Fibroblast of lung (primary cell): Measurements from ENCODE around the gene REXO5. TPM values are rescaled to one million over a fixed set of nuclear protein-coding genes. Genes with fewer than 3 reads are reported as not detected.

Experiments
- DNase-seq, 2 donors: peaks; one replicate each; pipeline versions ENCODE4 v3.0.0 to v3.0.0-alpha.2; 2010; ENCODE audit warnings: low read depth in 2 of 2
- H2AFZ ChIP-seq: 2 replicates; pipeline ENCODE4 v1.5.1; 2012; ENCODE audit warnings: low read length, control low read depth, inconsistent platforms
- H3K27ac ChIP-seq: 2 replicates; pipeline ENCODE4 v1.5.1; 2011; ENCODE audit warnings: low read length, control low read depth; ENCODE audit not compliant: insufficient read depth
- H3K27me3 ChIP-seq: 2 replicates; pipeline ENCODE4 v1.5.1; 2011; ENCODE audit warnings: mild to moderate bottlenecking, low read length; ENCODE audit not compliant: control insufficient read depth, insufficient read depth
- H3K36me3 ChIP-seq: 2 replicates; pipeline ENCODE4 v1.5.1; 2011; ENCODE audit warnings: low read length; ENCODE audit not compliant: control insufficient read depth, insufficient read depth
- H3K4me1 ChIP-seq: 2 replicates; pipeline ENCODE4 v1.5.1; 2011; ENCODE audit warnings: low read length; ENCODE audit not compliant: control insufficient read depth, insufficient read depth; ENCODE audit errors: extremely low read depth
- H3K4me2 ChIP-seq: 2 replicates; pipeline ENCODE4 v1.5.1; 2011; ENCODE audit warnings: low read length, control low read depth; ENCODE audit not compliant: insufficient read depth; ENCODE audit errors: extremely low read depth
- H3K4me3 ChIP-seq, 4 experiments: fragments of 200-600 bp in 1 of 4; sonication (generic) in 1 of 4; replicated peaks in 1 of 4; 2 replicates each; pipeline ENCODE4 v1.5.1; 2011 to 2016; ENCODE audit warnings: low read length in 4 of 4, low read depth in 3 of 4, mild to moderate bottlenecking in 3 of 4, control low read depth in 2 of 4, inconsistent platforms in 1 of 4, mixed read lengths in 1 of 4; ENCODE audit not compliant: insufficient read depth in 1 of 4; ENCODE audit errors: control extremely low read depth in 1 of 4
- H3K79me2 ChIP-seq: 2 replicates; pipeline ENCODE4 v1.5.1; 2012; ENCODE audit warnings: mild to moderate bottlenecking, low read length, inconsistent platforms; ENCODE audit not compliant: control insufficient read depth, insufficient read depth
- H3K9ac ChIP-seq: 2 replicates; pipeline ENCODE4 v1.5.1; 2011; ENCODE audit warnings: mild to moderate bottlenecking, low read length, control low read depth; ENCODE audit not compliant: insufficient read depth
- H3K9me3 ChIP-seq: 2 replicates; pipeline ENCODE4 v1.5.1; 2012; ENCODE audit warnings: low read depth, low read length; ENCODE audit not compliant: control insufficient read depth, insufficient read depth
- H4K20me1 ChIP-seq: 2 replicates; pipeline ENCODE4 v1.5.1; 2011; ENCODE audit warnings: low read length; ENCODE audit not compliant: control insufficient read depth, insufficient read depth; ENCODE audit errors: extremely low read depth
- CTCF ChIP-seq, 2 donors: IDR thresholded peaks in 1 of 2; conservative IDR thresholded peaks in 1 of 2; 1 replicate in 1 of 2; 2 replicates in 1 of 2; pipeline ENCODE4 v1.5.1; 2011 to 2012; ENCODE audit warnings: low read length in 2 of 2, control low read depth in 1 of 2, inconsistent platforms in 1 of 2, low read depth in 1 of 2, mild to moderate bottlenecking in 1 of 2
- EZH2 ChIP-seq: IDR thresholded peaks from 2 replicates; pipeline ENCODE4 v1.5.1; 2012; ENCODE audit warnings: low read length, control low read depth, mild to moderate bottlenecking; ENCODE audit errors: missing control alignments
- polyA plus RNA-seq, 2 donors: library from polyadenylated mRNA; depleted of rRNA in 1 of 2; stranded (reverse) in 1 of 2; unstranded in 1 of 2; fragments of >200 nt; gene quantifications; 2 replicates each; pipeline ENCODE4 v1.2.1, GENCODE V29; 2011 to 2012; ENCODE audit warnings: missing spikeins in 1 of 2
- total RNA-seq: library from RNA; depleted of rRNA; stranded (reverse); fragments of >200 nt; gene quantifications from 2 replicates; pipeline ENCODE4 v1.2.1, GENCODE V29; 2014

REXO5 gene
- total and polyA plus RNA-seq, 2 donors (not counting 1 experiment from before 2014, with no cell fraction given), result 5.6 to 9.1 TPM

GRCh38 chr16:20774703-20775362 lies 31.5 kb upstream of the REXO5 start:
- no peak overlapping the region for H3K4me3 ChIP-seq
- H3K79me2 ChIP-seq, result no peaks in the 10 kb centered on the region
- H2AFZ ChIP-seq, result no peak overlapping the region
- H3K9me3 ChIP-seq, result no peaks in the 10 kb centered on the region
- no peaks in the 10 kb centered on the region for H3K27me3 ChIP-seq
- H4K20me1 ChIP-seq, result no peaks in the 10 kb centered on the region
- DNase-seq, result peak; percentile 42 to 49
- H3K9ac ChIP-seq, result no peak overlapping the region
- H3K36me3 ChIP-seq, result no peaks in the 10 kb centered on the region
- no peaks in the 10 kb centered on the region for H3K4me1 ChIP-seq
- no peak overlapping the region for H3K4me2 ChIP-seq
- no peak overlapping the region for H3K27ac ChIP-seq
- peak; percentile 66 to 87 for TF ChIP-seq CTCF (conservative IDR thresholded peaks at IDR 0.05 in 1 of 2, IDR thresholded peaks at IDR 0.05 in 1 of 2; ENCODE audit: low read depth in 1 of 2, low read length in 2 of 2)
- TF ChIP-seq EZH2, result no peak

GRCh38 chr16:20781697-20782096 lies 24.6 kb upstream of the REXO5 start:
- Histone ChIP-seq H4K20me1 (no peaks in the 10 kb centered on the region), H3K4me3 (no peak overlapping the region), H2AFZ (no peak overlapping the region), H3K4me2 (no peak overlapping the region), H3K4me1 (no peaks in the 10 kb centered on the region), H3K27me3 (no peaks in the 10 kb centered on the region), H3K36me3 (no peaks in the 10 kb centered on the region), H3K27ac (no peak overlapping the region), H3K9ac (no peak overlapping the region), H3K9me3 (no peaks in the 10 kb centered on the region), H3K79me2 (no peaks in the 10 kb centered on the region)
- DNase-seq, result no peak
- TF ChIP-seq EZH2 (no peak), CTCF (conservative IDR thresholded peaks at IDR 0.05 in 1 of 2, IDR thresholded peaks at IDR 0.05 in 1 of 2; ENCODE audit: low read depth in 1 of 2, low read length in 2 of 2) (no peak)

GRCh38 chr16:20782470-20782869 lies 23.9 kb upstream of the REXO5 start:
- H3K79me2 ChIP-seq, result no peaks in the 10 kb centered on the region
- TF ChIP-seq EZH2, result no peak
- TF ChIP-seq CTCF (conservative IDR thresholded peaks at IDR 0.05 in 1 of 2, IDR thresholded peaks at IDR 0.05 in 1 of 2; ENCODE audit: low read depth in 1 of 2, low read length in 2 of 2), result no peak
- no peaks in the 10 kb centered on the region for H3K36me3 ChIP-seq
- H3K4me3 ChIP-seq, result no peak overlapping the region
- H3K4me1 ChIP-seq, result no peaks in the 10 kb centered on the region
- H3K27ac ChIP-seq, result no peak overlapping the region
- no peak overlapping the region for H2AFZ ChIP-seq
- H3K4me2 ChIP-seq, result no peak overlapping the region
- DNase-seq, result no peak
- no peaks in the 10 kb centered on the region for H4K20me1 ChIP-seq
- H3K27me3 ChIP-seq, result no peaks in the 10 kb centered on the region
- no peaks in the 10 kb centered on the region for H3K9me3 ChIP-seq
- H3K9ac ChIP-seq, result no peak overlapping the region
